ENCODE data around the gene TRMT10B. TPM values are rescaled to one million over a fixed set of nuclear protein-coding genes. Genes with fewer than 3 reads are reported as not detected.
"Not testable (repeated sequence)": the region's sequence is repeated elsewhere in the genome, so short reads cannot be mapped to it uniquely, and the experiment has no call there.

TRMT10B gene
- polyA plus RNA-seq, 2 of the 4 experiments (the other 2 are of a cell fraction): 6.5 to 10.1 TPM

- no peak overlapping the region for H3K4me2 ChIP-seq
- no peak for ATAC-seq
- FAIRE-seq: no peak
- no peaks in the 10 kb centered on the region for H3K9me3 ChIP-seq
- ChIA-PET POLR2A (no interaction called here), CTCF (interaction anchor here (1.2 to 2.1 kb wide), 2 partner anchors 14 to 52 kb away, joined by 3 to 8 read pairs; partner anchors contain the start of gene DCAF10)
- no peak for TF ChIP-seq MAX (IDR thresholded peaks at IDR 0.05)
- no peak for TF ChIP-seq HOXA7 (CRISPR knock-in tag; IDR thresholded peaks at IDR 0.05)
- no peak for TF ChIP-seq KDM1A (IDR thresholded peaks at IDR 0.05; ENCODE audit: low read depth)
- no peak for TF ChIP-seq FOXS1 (CRISPR knock-in tag; IDR thresholded peaks at IDR 0.05)
- TF ChIP-seq CBX8 (IDR thresholded peaks at IDR 0.05): no peak
- TF ChIP-seq KDM5A (IDR thresholded peaks at IDR 0.05): no peak
- no peak for TF ChIP-seq JUN (IDR thresholded peaks at IDR 0.05)
- no peak for TF ChIP-seq ZC3H11A (IDR thresholded peaks at IDR 0.05)
- no peak for TF ChIP-seq TP53 (CRISPR knock-in tag; IDR thresholded peaks at IDR 0.05)
- TF ChIP-seq BCL3 (IDR thresholded peaks at IDR 0.05): no peak
- TF ChIP-seq RCOR1 (IDR thresholded peaks at IDR 0.05; ENCODE audit: low read depth, low read length): no peak
- H3K27ac ChIP-seq: no peak overlapping the region
- H3K4me3 ChIP-seq: no peak overlapping the region
- DNase-seq (ENCODE audit: low read depth in 1 of 2, low spot score in 1 of 2): no peak
- 77% methylated on average over 5 of the region's 5 CpGs for WGBS (ENCODE audit: missing lambda C conversion rate)
- no peaks in the 10 kb centered on the region for H3K4me1 ChIP-seq
Measured at GRCh38 chr9:37749129-37749528, 4.5 kb upstream of the TRMT10B start.

- no peak for TF ChIP-seq HOXB13 (CRISPR knock-in tag; IDR thresholded peaks at IDR 0.05; ENCODE audit: low read depth)
- no peak for TF ChIP-seq HOXA7 (CRISPR knock-in tag; IDR thresholded peaks at IDR 0.05)
- no peak for TF ChIP-seq EHMT2 (IDR thresholded peaks at IDR 0.05; ENCODE audit: low read depth)
- no peak for TF ChIP-seq MAX (IDR thresholded peaks at IDR 0.05)
- no peak for TF ChIP-seq MAFK (IDR thresholded peaks at IDR 0.05; ENCODE audit: partially characterized antibody)
- no peak for TF ChIP-seq JUN (IDR thresholded peaks at IDR 0.05)
- no peak for TF ChIP-seq TFCP2L1 (CRISPR knock-in tag; IDR thresholded peaks at IDR 0.05)
- TF ChIP-seq CHD4 (IDR thresholded peaks at IDR 0.05; ENCODE audit: borderline replicate concordance): no peak
- no peak for TF ChIP-seq ELK1 (IDR thresholded peaks at IDR 0.05; ENCODE audit: low read depth, low read length)
- FAIRE-seq: no peak
- no peaks in the 10 kb centered on the region for H3K9me3 ChIP-seq
- no peak for DNase-seq (ENCODE audit: low read depth in 1 of 2, low spot score in 1 of 2)
- 76% methylated on average over 6 of the region's 6 CpGs for WGBS (ENCODE audit: missing lambda C conversion rate)
- ChIA-PET CTCF (no interaction called here), POLR2A (interaction anchor here (0.6 to 0.7 kb wide), 2 partner anchors 46 to 99 kb away, joined by 3 to 4 read pairs; no protein-coding TSS in a partner anchor)
- no peak overlapping the region for H3K27ac ChIP-seq
- H3K4me1 ChIP-seq: peaks cover 8% of the 10 kb centered on the region; the same call in 1 of the 3 replicates
- no peak overlapping the region for H3K4me3 ChIP-seq
- no peak for ATAC-seq
- H3K4me2 ChIP-seq: no peak overlapping the region
Measured at GRCh38 chr9:37751186-37751585, 2.4 kb upstream of the TRMT10B start.

- H3K4me1 ChIP-seq; H3K9me3 ChIP-seq; H3K4me3 ChIP-seq; H3K27ac ChIP-seq; CTCF ChIA-PET; H3K4me2 ChIP-seq; FAIRE-seq; ATAC-seq; POLR2A ChIA-PET; DNase-seq (ENCODE audit: low read depth in 1 of 2, low spot score in 1 of 2): not testable (repeated sequence)
- 95% methylated on average over 9 of the region's 30 CpGs for WGBS (ENCODE audit: missing lambda C conversion rate)
Measured at GRCh38 chr9:37751704-37752103, 1.9 kb upstream of the TRMT10B start.

- FAIRE-seq; H3K4me2 ChIP-seq; ATAC-seq; H3K4me1 ChIP-seq; H3K4me3 ChIP-seq; H3K9me3 ChIP-seq; DNase-seq (ENCODE audit: low read depth in 1 of 2, low spot score in 1 of 2); H3K27ac ChIP-seq; POLR2A ChIA-PET: not testable (repeated sequence)
- CTCF ChIA-PET: interaction anchor here (1.0 kb wide), 1 partner anchor 649 kb away, joined by 3 read pairs; no protein-coding TSS in a partner anchor
- WGBS (ENCODE audit: missing lambda C conversion rate): 100% methylated on average over 3 of the region's 13 CpGs
Measured at GRCh38 chr9:37752112-37752511, 1.5 kb upstream of the TRMT10B start.

Measured in A549 (cell line).